K562 (cell line): ENCODE results near the gene JUNB. TPM values are rescaled to one million over a fixed set of nuclear protein-coding genes. Genes with fewer than 3 reads are reported as not detected.

Experiments
- ATAC-seq: fragments of 200-7000 bp; cut with Tn5 transposase; 3 replicates; pipeline ENCODE4 v1.9.1; 2020; ENCODE audit warnings: moderate library complexity
- BruUV-seq: library from RNA; stranded (reverse); fragments of 400-500 nt; replicated peaks from 2 replicates; lab custom pipeline; 2021; lab: Mats Ljungman, UMichigan
- CTCF ChIA-PET: fragments of 300-600 bp; formaldehyde crosslinking; extraction: SDS; loops from one replicate; lab custom pipeline; 2021; ENCODE audit warnings: low intra/inter-chr PET ratio; lab: Yijun Ruan, JAX
- POLR2A ChIA-PET: fragments of 300-600, 350-650 bp; sonication (Branson Sonifier 250); formaldehyde crosslinking; extraction: SDS; loops from one replicate; lab custom pipeline; 2021; ENCODE audit warnings: antibody characterized with exemption, inconsistent platforms; lab: Yijun Ruan, JAX
- DNase-seq, 4 experiments: peaks; one replicate each; pipeline versions ENCODE4 v3.0.0 to v3.0.0-alpha.2; 2011 to 2018; ENCODE audit warnings: low spot score in 3 of 4, mixed read lengths in 3 of 4; ENCODE audit errors: extremely low read depth in 1 of 4
- FAIRE-seq: peaks from 2 replicates; lab custom pipeline; 2011; peaks lifted over from hg19 to GRCh38; lab: Jason Lieb, UNC
- H2AFZ ChIP-seq: 2 replicates; pipeline ENCODE4 v1.6.0; 2011; ENCODE audit warnings: low read depth, low read length, control low read depth, inconsistent platforms
- H3K27ac ChIP-seq: fragments of 200-600 bp; 3 replicates; pipeline ENCODE4 v1.8.0; 2011; ENCODE audit warnings: low read depth, mild to moderate bottlenecking, control low read depth, inconsistent platforms, low read length, moderate library complexity, mixed read lengths; ENCODE audit errors: extremely low read depth
- H3K27me3 ChIP-seq, 2 experiments: fragments of 300-600 bp in 1 of 2; 2 replicates in 1 of 2; 3 replicates in 1 of 2; pipeline versions ENCODE4 v1.6.0 to v1.8.0; 2011; ENCODE audit warnings: inconsistent platforms in 2 of 2, low read length in 2 of 2, mild to moderate bottlenecking in 1 of 2, mixed read lengths in 1 of 2, moderate library complexity in 1 of 2; ENCODE audit not compliant: control insufficient read depth in 2 of 2, insufficient read depth in 2 of 2
- H3K36me3 ChIP-seq: fragments of 300-600 bp; 3 replicates; pipeline ENCODE4 v1.8.0; 2011; ENCODE audit warnings: mild to moderate bottlenecking, low read length, inconsistent platforms; ENCODE audit not compliant: control insufficient read depth, insufficient read depth
- H3K4me1 ChIP-seq, 2 experiments: fragments of 200-600 bp in 1 of 2; replicated peaks in 1 of 2; 2 replicates in 1 of 2; 3 replicates in 1 of 2; pipeline versions ENCODE4 v1.5.1 to v1.8.0; 2011; ENCODE audit warnings: inconsistent platforms in 2 of 2, low read length in 2 of 2, mild to moderate bottlenecking in 1 of 2, mixed read lengths in 1 of 2, moderate library complexity in 1 of 2; ENCODE audit not compliant: control insufficient read depth in 2 of 2, insufficient read depth in 2 of 2
- H3K4me2 ChIP-seq: 2 replicates; pipeline ENCODE4 v1.6.1; 2011; ENCODE audit warnings: low read length, control low read depth, inconsistent platforms, mixed read lengths; ENCODE audit not compliant: insufficient read depth
- H3K4me3 ChIP-seq: fragments of 200-600 bp; sonication (generic), shearing (Covaris generic); 2 replicates; pipeline ENCODE4 v1.5.1; 2016; ENCODE audit warnings: control low read depth, inconsistent platforms
- H3K79me2 ChIP-seq: fragments of 200-600 bp; 3 replicates; pipeline ENCODE4 v1.8.0; 2011; ENCODE audit warnings: low read length, inconsistent platforms; ENCODE audit not compliant: control insufficient read depth, insufficient read depth
- H3K9ac ChIP-seq, 2 experiments: 2 replicates each; pipeline versions ENCODE4 v1.6.0 to v1.6.1; 2011; ENCODE audit warnings: low read depth in 2 of 2, low read length in 2 of 2, control low read depth in 1 of 2, inconsistent platforms in 1 of 2, mild to moderate bottlenecking in 1 of 2, mixed read lengths in 1 of 2; ENCODE audit not compliant: insufficient read depth in 1 of 2
- H3K9me1 ChIP-seq: one replicate; pipeline ENCODE4 v1.6.0; 2011; ENCODE audit warnings: inconsistent platforms, mild to moderate bottlenecking, low read length, moderate library complexity; ENCODE audit not compliant: control insufficient read depth, insufficient read depth
- H3K9me3 ChIP-seq: replicated peaks from 2 replicates; pipeline ENCODE4 v1.5.1; 2011; ENCODE audit warnings: low read depth, low read length, inconsistent platforms; ENCODE audit not compliant: control insufficient read depth, insufficient read depth
- H4K20me1 ChIP-seq: replicated peaks from 2 replicates; pipeline ENCODE4 v1.6.1; 2011; ENCODE audit warnings: low read length, inconsistent platforms, mixed read lengths; ENCODE audit not compliant: control insufficient read depth, insufficient read depth
- BRD9 ChIP-seq: fragments of 450-650 bp; IDR thresholded peaks from 2 replicates; pipeline ENCODE4 v1.6.1; 2018; ENCODE audit warnings: low read depth; ENCODE audit not compliant: partially characterized antibody
- CHD2 ChIP-seq: IDR thresholded peaks from 2 replicates; pipeline ENCODE4 v1.6.1; 2011; ENCODE audit warnings: low read depth, low read length
- DMBX1 ChIP-seq: fragments of 250-450 bp; sonication (Bioruptor Pico); IDR thresholded peaks from 2 replicates; pipeline ENCODE4 v1.8.0; 2022; ENCODE audit warnings: inconsistent platforms, mild to moderate bottlenecking, moderate library complexity, borderline replicate concordance
- FOXK2 ChIP-seq, 2 experiments: fragments of 450-650 bp; IDR thresholded peaks in 1 of 2; conservative IDR thresholded peaks in 1 of 2; 2 replicates each; pipeline ENCODE4 v1.6.1; 2016; ENCODE audit warnings: low read depth in 2 of 2, mild to moderate bottlenecking in 1 of 2
- KAT8 ChIP-seq: fragments of 450-650 bp; IDR thresholded peaks from 2 replicates; pipeline ENCODE4 v1.6.1; 2016; ENCODE audit warnings: low read depth, mild to moderate bottlenecking
- MLLT1 ChIP-seq, 2 experiments: fragments of 450-650 bp; IDR thresholded peaks; 2 replicates each; pipeline ENCODE4 v1.6.1; 2016
- PHF8 ChIP-seq: fragments of 200-600 bp; sonication (generic); IDR thresholded peaks from 2 replicates; pipeline ENCODE4 v1.6.1; 2012; ENCODE audit warnings: mixed run types, mild to moderate bottlenecking, inconsistent platforms, low read length, moderate library complexity, borderline replicate concordance
- SMAD4 ChIP-seq: fragments of 250-450 bp; sonication (Bioruptor Pico); conservative IDR thresholded peaks from 2 replicates; pipeline ENCODE4 v1.8.0; 2021; ENCODE audit warnings: inconsistent platforms, mild to moderate bottlenecking, moderate library complexity
- TAF9B ChIP-seq: fragments of 450-650 bp; IDR thresholded peaks from 2 replicates; pipeline ENCODE4 v1.6.1; 2018; ENCODE audit warnings: mild to moderate bottlenecking; ENCODE audit not compliant: partially characterized antibody
- ZBTB7A ChIP-seq: IDR thresholded peaks from 2 replicates; pipeline ENCODE4 v1.6.1; 2011; ENCODE audit warnings: low read depth, mild to moderate bottlenecking, low read length, moderate library complexity, borderline replicate concordance; ENCODE audit not compliant: control insufficient read depth
- ZNF766 ChIP-seq: fragments of 200-800 bp; sonication (Bioruptor generic); conservative IDR thresholded peaks from 2 replicates; pipeline ENCODE4 v1.6.1; 2016; ENCODE audit warnings: missing genetic modification characterization, missing compliant biosample characterization
- WGBS: fragments of 100-300 bp; shearing (Covaris generic); methylation state at CpG from one replicate; pipeline ENCODE4 v1.1.6; 2016; ENCODE audit warnings: low coverage, mixed read lengths; ENCODE audit not compliant: insufficient coverage; ENCODE audit errors: missing lambda C conversion rate; 5-methylcytosine and 5-hydroxymethylcytosine counted together
- in situ Hi-C: fragments of 300-500 bp; cut with MboI; formaldehyde crosslinking; loops from 4 replicates; pipeline ENCODE4 v1.15.0; 2018; ENCODE audit warnings: inconsistent platforms, mixed read lengths
- intact Hi-C: fragments of 100-400 bp; cut with micrococcal nuclease; formaldehyde crosslinking; loops from 2 replicates; pipeline ENCODE4 v1.14.2; 2022
- polyA plus RNA-seq, 8 experiments: library from polyadenylated mRNA; depleted of rRNA in 4 of 8; stranded (reverse) in 5 of 8; unstranded in 3 of 8; fragments of >200 nt; fragmentation: Nextera tagmentation in 2 of 8; fragmentation: Illumina TruSeq in 1 of 8; extraction: Ambion mirVana in 2 of 8; extraction: Trizol in 1 of 8; gene quantifications; 2 replicates each; pipeline versions ENCODE4 v1.2.1 to v1.2.3, GENCODE V29; 2011 to 2014; ENCODE audit warnings: inconsistent platforms in 1 of 8, missing spikeins in 1 of 8
- total RNA-seq, 7 experiments: library from RNA; depleted of rRNA in 6 of 7; stranded (reverse); fragments of >200 nt in 6 of 7; fragmentation: Illumina TruSeq in 2 of 7; extraction: Trizol in 2 of 7; gene quantifications; 2 replicates each; pipeline versions ENCODE4 v1.2.1 to v1.2.3, GENCODE V29; 2011 to 2021; ENCODE audit warnings: low replicate concordance in 1 of 7
- TF ChIP-seq, protein P1 (sequence below): sonication (generic); formaldehyde crosslinking; IDR thresholded peaks from 2 replicates; pipeline ENCODE4 v1.8.0; 2022; ENCODE audit warnings: missing genetic modification reagents, mild to moderate bottlenecking, borderline replicate concordance

Gene JUNB
- total and polyA plus RNA-seq, 9 of the 15 experiments (the other 6 are each of a cell fraction or from before 2014, with no cell fraction given): 0.23 to 88.1 (median 13.1) TPM

DNA sequence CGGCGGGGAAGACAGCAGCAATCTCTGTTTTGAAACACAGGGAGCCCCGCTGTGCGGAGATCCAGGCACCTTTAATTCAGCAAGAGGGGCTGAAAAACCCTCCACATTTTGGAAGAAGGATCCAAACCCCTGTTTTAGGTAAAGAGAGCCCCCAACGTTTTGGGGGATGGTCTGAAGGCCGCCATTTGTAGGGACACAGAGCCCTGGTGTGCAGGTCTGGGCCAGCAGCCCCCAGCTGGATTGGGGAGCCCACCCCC, 12.5 kb upstream of the JUNB start (continued):
- peak; percentile 58; the same call in 1 of the 2 replicates for TF ChIP-seq ZBTB7A
- TF ChIP-seq PHF8: peak; percentile 27; the same call in 1 of the 2 replicates
- TF ChIP-seq DMBX1 (CRISPR knock-in tag): no peak
- TF ChIP-seq TAF9B: peak; percentile 48
- TF ChIP-seq KAT8: peak; percentile 27; the same call in 1 of the 2 replicates
- TF ChIP-seq CHD2: 0 out of 2 replicates have a peak, but pooled peaks have one; percentile 5

DNA sequence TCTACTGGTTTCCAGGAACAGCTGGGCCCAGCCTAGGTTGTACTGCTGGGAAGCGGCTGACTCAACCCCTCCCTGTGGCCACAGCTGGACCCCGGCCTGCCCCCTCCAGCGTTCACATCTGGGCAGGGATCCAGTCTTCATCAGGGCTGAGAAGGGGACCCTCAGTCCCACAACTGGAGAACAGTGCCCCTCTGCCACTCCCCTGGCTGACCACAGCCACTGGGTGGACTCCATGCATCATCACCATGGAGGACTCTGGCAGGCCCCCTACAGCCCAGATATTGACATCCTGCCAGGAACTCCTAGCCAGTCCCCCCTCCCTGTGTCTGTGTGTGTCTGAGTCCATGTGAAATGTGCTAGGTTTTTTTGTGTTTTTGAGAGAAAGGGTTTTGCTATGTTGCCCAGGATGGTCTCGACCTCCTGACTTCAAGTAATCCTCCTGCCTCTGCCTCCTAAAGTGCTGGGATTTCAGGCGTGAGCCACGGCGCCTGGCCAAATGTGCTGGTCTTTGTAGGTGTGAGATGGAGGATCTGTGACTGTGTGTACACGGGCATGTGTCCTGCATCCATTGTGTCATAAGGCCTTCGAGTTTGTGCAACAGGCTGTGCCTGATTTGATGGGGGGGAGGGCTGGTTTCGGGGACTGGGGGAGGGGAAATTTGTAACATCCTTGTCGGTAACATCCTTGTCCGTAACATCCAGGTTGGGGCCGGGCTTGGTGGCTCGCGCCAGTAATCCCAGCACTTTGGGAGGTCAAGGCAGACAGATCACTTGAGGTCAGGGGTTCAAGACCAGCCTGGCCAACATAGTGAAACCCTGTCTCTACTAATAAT, 11.9 kb upstream of the JUNB start:
- FAIRE-seq: peak; percentile 84
- peaks cover 41 to 76% of the 10 kb centered on the region in 2 experiments for H3K4me1 ChIP-seq
- H3K9ac ChIP-seq: peak overlapping the region; percentile 59 to 89
- in situ Hi-C loops: no loop called here
- peak overlapping the region; percentile 85 for H3K4me2 ChIP-seq
- 49% methylated on average over 15 of the region's 15 CpGs for WGBS
- H3K27ac ChIP-seq: peak overlapping the region; percentile 68
- no peaks in the 10 kb centered on the region for H4K20me1 ChIP-seq
- ATAC-seq: peak; percentile 43
- H3K4me3 ChIP-seq: peak overlapping the region; percentile 37
- no TSS peak for BruUV-seq
- no peaks in the 10 kb centered on the region for H3K9me1 ChIP-seq
- H2AFZ ChIP-seq: peak overlapping the region; percentile 83
- H3K9me3 ChIP-seq: no peaks in the 10 kb centered on the region
- intact Hi-C loops: loop anchor here (5.0 kb wide), 1 partner anchor 63 kb away; no protein-coding TSS in a partner anchor
- ChIA-PET POLR2A (interaction anchor here (1.0 to 4.1 kb wide), 4 partner anchors 9 to 59 kb away, joined by 3 to 44 read pairs (median 14); partner anchors contain the start of gene JUNB), CTCF (no interaction called here)
- no peaks in the 10 kb centered on the region for H3K27me3 ChIP-seq
- peaks cover 6% of the 10 kb centered on the region; the same call in 1 of the 3 replicates for H3K79me2 ChIP-seq
- DNase-seq: peak in 3 of 4 experiments; percentile 41 to 79 (median 58)
- H3K36me3 ChIP-seq: no peaks in the 10 kb centered on the region
- TF ChIP-seq SMAD4: peak; percentile 58
- peak; percentile 25; the same call in 1 of the 2 replicates for TF ChIP-seq DMBX1 (CRISPR knock-in tag)
- TF ChIP-seq BRD9: no peak
- TF ChIP-seq FOXK2 (conservative IDR thresholded peaks at IDR 0.05 in 1 of 2, IDR thresholded peaks at IDR 0.05 in 1 of 2; ENCODE audit: low read depth in 2 of 2): peak in 1 of 2 experiments; percentile 56; a peak in 1 of 4 replicates
- TF ChIP-seq MLLT1 (IDR thresholded peaks at IDR 0.05): no peak
- TF ChIP-seq, protein P1, sequence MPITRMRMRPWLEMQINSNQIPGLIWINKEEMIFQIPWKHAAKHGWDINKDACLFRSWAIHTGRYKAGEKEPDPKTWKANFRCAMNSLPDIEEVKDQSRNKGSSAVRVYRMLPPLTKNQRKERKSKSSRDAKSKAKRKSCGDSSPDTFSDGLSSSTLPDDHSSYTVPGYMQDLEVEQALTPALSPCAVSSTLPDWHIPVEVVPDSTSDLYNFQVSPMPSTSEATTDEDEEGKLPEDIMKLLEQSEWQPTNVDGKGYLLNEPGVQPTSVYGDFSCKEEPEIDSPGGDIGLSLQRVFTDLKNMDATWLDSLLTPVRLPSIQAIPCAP (CRISPR knock-in tag): no peak
- no peak for TF ChIP-seq ZNF766 (CRISPR knock-in tag)
